HEK293 (cell line): ENCODE results near the gene ATP8A2.

Experiments used
- AEBP2 ChIP-seq: fragments of 450-650 bp; formaldehyde crosslinking; IDR thresholded peaks from 2 replicates; pipeline ENCODE4 v1.5.1; 2016; ENCODE audit warnings: missing biosample characterization, missing genetic modification characterization, borderline replicate concordance
- BCL6B ChIP-seq: fragments of 450-650 bp; formaldehyde crosslinking; IDR thresholded peaks from 2 replicates; pipeline ENCODE4 v1.5.1; 2017; ENCODE audit warnings: missing biosample characterization, missing genetic modification characterization
- KLF16 ChIP-seq: fragments of 450-650 bp; formaldehyde crosslinking; IDR thresholded peaks from 2 replicates; pipeline ENCODE4 v1.5.1; 2017; ENCODE audit warnings: missing biosample characterization, missing genetic modification characterization
- KLF17 ChIP-seq: fragments of 450-650 bp; formaldehyde crosslinking; IDR thresholded peaks from 2 replicates; pipeline ENCODE4 v1.5.1; 2016; ENCODE audit warnings: missing biosample characterization, missing genetic modification characterization
- KLF8 ChIP-seq: fragments of 450-650 bp; formaldehyde crosslinking; IDR thresholded peaks from 2 replicates; pipeline ENCODE4 v1.5.1; 2016; ENCODE audit warnings: missing biosample characterization, missing genetic modification characterization
- SALL2 ChIP-seq: fragments of 450-650 bp; formaldehyde crosslinking; IDR thresholded peaks from 2 replicates; pipeline ENCODE4 v1.5.0; 2017; ENCODE audit warnings: missing biosample characterization, mild to moderate bottlenecking, missing genetic modification characterization, borderline replicate concordance
- SP3 ChIP-seq: fragments of 450-650 bp; formaldehyde crosslinking; IDR thresholded peaks from 2 replicates; pipeline ENCODE4 v1.5.1; 2016; ENCODE audit warnings: missing biosample characterization, missing genetic modification characterization
- WT1 ChIP-seq: fragments of 450-650 bp; formaldehyde crosslinking; IDR thresholded peaks from 2 replicates; pipeline ENCODE4 v1.5.1; 2016; ENCODE audit warnings: missing biosample characterization, missing genetic modification characterization
- ZBTB6 ChIP-seq: fragments of 450-650 bp; formaldehyde crosslinking; IDR thresholded peaks from 2 replicates; pipeline ENCODE4 v1.5.1; 2017; ENCODE audit warnings: missing biosample characterization, missing genetic modification characterization
- ZFHX2 ChIP-seq: fragments of 450-650 bp; formaldehyde crosslinking; conservative IDR thresholded peaks from 2 replicates; pipeline ENCODE4 v1.5.1; 2016; ENCODE audit warnings: missing biosample characterization, missing genetic modification characterization
- ZFP37 ChIP-seq: fragments of 450-650 bp; formaldehyde crosslinking; IDR thresholded peaks from 2 replicates; pipeline ENCODE4 v1.5.1; 2016; ENCODE audit warnings: missing biosample characterization, missing genetic modification characterization
- ZNF133 ChIP-seq: fragments of 450-650 bp; formaldehyde crosslinking; IDR thresholded peaks from 2 replicates; pipeline ENCODE4 v1.5.1; 2016; ENCODE audit warnings: missing biosample characterization, missing genetic modification characterization
- ZNF175 ChIP-seq: fragments of 450-650 bp; formaldehyde crosslinking; IDR thresholded peaks from 2 replicates; pipeline ENCODE4 v1.5.1; 2016; ENCODE audit warnings: missing biosample characterization, missing genetic modification characterization
- ZNF184 ChIP-seq: fragments of 450-650 bp; IDR thresholded peaks from 2 replicates; pipeline ENCODE4 v1.5.1; 2018; ENCODE audit warnings: missing biosample characterization, mild to moderate bottlenecking, missing genetic modification characterization
- ZNF280D ChIP-seq: fragments of 450-650 bp; formaldehyde crosslinking; IDR thresholded peaks from 2 replicates; pipeline ENCODE4 v1.5.1; 2016; ENCODE audit warnings: missing biosample characterization, missing genetic modification characterization
- ZNF354C ChIP-seq: fragments of 450-650 bp; formaldehyde crosslinking; IDR thresholded peaks from 2 replicates; pipeline ENCODE4 v1.5.1; 2016; ENCODE audit warnings: missing biosample characterization, missing genetic modification characterization, low read depth, borderline replicate concordance
- ZNF404 ChIP-seq: fragments of 450-650 bp; formaldehyde crosslinking; IDR thresholded peaks from 2 replicates; pipeline ENCODE4 v1.5.1; 2017; ENCODE audit warnings: missing biosample characterization, missing genetic modification characterization
- ZNF510 ChIP-seq: fragments of 450-650 bp; formaldehyde crosslinking; IDR thresholded peaks from 2 replicates; pipeline ENCODE4 v1.5.1; 2018; ENCODE audit warnings: mild to moderate bottlenecking, missing genetic modification characterization, missing biosample characterization; ENCODE audit not compliant: insufficient replicate concordance
- ZNF529 ChIP-seq: fragments of 450-650 bp; formaldehyde crosslinking; IDR thresholded peaks from 2 replicates; pipeline ENCODE4 v1.5.1; 2017; ENCODE audit warnings: missing genetic modification characterization, missing biosample characterization; ENCODE audit not compliant: insufficient replicate concordance
- ZNF561 ChIP-seq: fragments of 450-650 bp; IDR thresholded peaks from 2 replicates; pipeline ENCODE4 v1.5.1; 2018; ENCODE audit warnings: missing biosample characterization, missing genetic modification characterization, borderline replicate concordance
- ZNF660 ChIP-seq: fragments of 450-650 bp; IDR thresholded peaks from 2 replicates; pipeline ENCODE4 v1.5.1; 2018; ENCODE audit warnings: missing biosample characterization, mild to moderate bottlenecking, missing genetic modification characterization
- ZNF791 ChIP-seq: fragments of 450-650 bp; formaldehyde crosslinking; IDR thresholded peaks from 2 replicates; pipeline ENCODE4 v1.5.1; 2016; ENCODE audit warnings: missing biosample characterization, missing genetic modification characterization

ATP8A2 gene

GRCh38 chr13:26051657-26052311, 680.0 kb downstream of the ATP8A2 start, which contains the start of gene SHISA2 (continued):
- TF ChIP-seq ZNF529 (tag by site-specific recombination), result no peak
- no peak for TF ChIP-seq BCL6B (tag by site-specific recombination)
- TF ChIP-seq WT1, result no peak
- no peak for TF ChIP-seq ZNF354C (tag by site-specific recombination)
- 0 out of 2 replicates have a peak, but pooled peaks have one; percentile 32 for TF ChIP-seq SP3 (tag by site-specific recombination)
- no peak for TF ChIP-seq ZBTB6 (tag by site-specific recombination)
- no peak for TF ChIP-seq ZNF510
- no peak for TF ChIP-seq ZNF133
- no peak for TF ChIP-seq ZNF791 (tag by site-specific recombination)
- TF ChIP-seq SALL2, result no peak
- TF ChIP-seq ZNF184 (tag by site-specific recombination), result 0 out of 2 replicates have a peak, but pooled peaks have one; percentile 18
- no peak for TF ChIP-seq KLF17 (tag by site-specific recombination)
- TF ChIP-seq ZNF175 (tag by site-specific recombination), result no peak
- TF ChIP-seq ZFHX2 (tag by site-specific recombination), result peak; percentile 65
- 0 out of 2 replicates have a peak, but pooled peaks have one; percentile 43 for TF ChIP-seq ZNF561 (tag by site-specific recombination)
- TF ChIP-seq ZNF280D (tag by site-specific recombination), result no peak
- TF ChIP-seq ZFP37, result 0 out of 2 replicates have a peak, but pooled peaks have one; percentile 12
- TF ChIP-seq ZNF660 (tag by site-specific recombination), result peak; percentile 91
- TF ChIP-seq AEBP2, result no peak
- TF ChIP-seq KLF16 (tag by site-specific recombination), result 0 out of 2 replicates have a peak, but pooled peaks have one; percentile 20
- TF ChIP-seq ZNF404 (tag by site-specific recombination), result no peak
- TF ChIP-seq KLF8 (tag by site-specific recombination), result peak; percentile 50; the same call in 1 of the 2 replicates
